Mucosa of rectum (tissue), 2 donors: ENCODE data around the gene TJP3.
A peak's percentile ranks its signal among the peaks of the same experiment; 100 is the strongest.
"Not testable (repeated sequence)": the region's sequence is repeated elsewhere in the genome, so short reads cannot be mapped to it uniquely, and the experiment has no call there.

Experiments used
- H3K27ac ChIP-seq, 2 donors: one replicate each; pipeline ENCODE4 v1.7.0; 2013; ENCODE audit warnings: inconsistent platforms in 2 of 2, low read depth in 2 of 2, low read length in 2 of 2
- H3K27me3 ChIP-seq, 2 donors: one replicate each; pipeline ENCODE4 v1.7.0; 2013; ENCODE audit warnings: low read length in 2 of 2; ENCODE audit not compliant: control insufficient read depth in 2 of 2, insufficient read depth in 2 of 2
- H3K36me3 ChIP-seq, 2 donors: one replicate each; pipeline ENCODE4 v1.7.0; 2013; ENCODE audit warnings: low read length in 2 of 2; ENCODE audit not compliant: control insufficient read depth in 2 of 2, insufficient read depth in 2 of 2
- H3K4me1 ChIP-seq, 2 donors: one replicate each; pipeline ENCODE4 v1.7.0; 2013; ENCODE audit warnings: low read length in 2 of 2, mild to moderate bottlenecking in 1 of 2; ENCODE audit not compliant: control insufficient read depth in 2 of 2, insufficient read depth in 2 of 2
- H3K4me3 ChIP-seq, 2 donors: one replicate each; pipeline ENCODE4 v1.7.0; 2013; ENCODE audit warnings: low read length in 2 of 2
- H3K9ac ChIP-seq, 2 donors: one replicate each; pipeline ENCODE4 v1.7.0; 2013; ENCODE audit warnings: low read length in 2 of 2, low read depth in 1 of 2, mild to moderate bottlenecking in 1 of 2
- H3K9me3 ChIP-seq, 2 donors: one replicate each; pipeline ENCODE4 v1.7.0; 2013; ENCODE audit warnings: low read length in 2 of 2; ENCODE audit not compliant: control insufficient read depth in 2 of 2
- donor health status: healthy.
- donor health status: Normal muscosa, but diverticular disease.

The TJP3 gene

GRCh38 chr19:3666545-3666856, 41.7 kb upstream of the TJP3 start:
- not testable (repeated sequence) for H3K27ac ChIP-seq, H3K27me3 ChIP-seq, H3K4me3 ChIP-seq, H3K9ac ChIP-seq, H3K9me3 ChIP-seq
- peaks cover 11 to 16% of the 10 kb centered on the region in 2 donors for H3K36me3 ChIP-seq
- peaks cover 13 to 20% of the 10 kb centered on the region in 2 donors for H3K4me1 ChIP-seq

DNA sequence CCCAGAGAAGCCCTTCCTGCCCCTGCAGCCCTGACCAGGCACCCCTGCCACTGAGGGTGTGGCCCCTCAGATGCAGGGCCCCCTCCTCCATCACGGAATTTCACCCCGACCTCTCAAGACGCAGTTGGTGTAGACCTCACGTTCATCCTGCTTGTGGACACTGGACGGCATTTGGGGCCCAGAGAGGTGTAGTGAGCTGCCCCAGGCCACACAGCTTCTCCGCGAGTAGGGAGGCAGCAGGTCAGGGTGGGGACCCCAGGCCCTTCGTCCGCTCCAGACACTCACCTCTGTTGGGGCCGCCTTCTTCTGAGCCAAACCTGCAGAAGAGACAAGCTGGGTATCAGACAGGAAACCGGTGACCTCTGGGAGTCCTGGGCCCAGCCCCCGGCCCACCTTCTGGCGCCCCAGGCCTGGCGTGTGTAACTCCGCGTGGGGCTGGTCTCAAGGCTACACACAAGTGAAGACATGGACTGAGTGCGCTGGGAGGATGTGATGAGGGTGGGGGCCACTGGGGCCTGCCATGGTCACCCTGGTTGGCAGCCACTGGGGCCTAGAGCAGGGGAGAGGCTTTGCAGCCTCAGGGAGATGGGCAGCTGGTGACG, 41.0 kb upstream of the TJP3 start:
- H3K27me3 ChIP-seq: no peaks in the 10 kb centered on the region
- H3K9me3 ChIP-seq: no peaks in the 10 kb centered on the region
- H3K4me1 ChIP-seq: peaks cover 16 to 22% of the 10 kb centered on the region in 2 donors
- H3K9ac ChIP-seq: no peak overlapping the region
- H3K36me3 ChIP-seq: peaks cover 11 to 15% of the 10 kb centered on the region in 2 donors
- H3K4me3 ChIP-seq: no peak overlapping the region
- no peak overlapping the region for H3K27ac ChIP-seq

GRCh38 chr19:3667766-3668165, 40.4 kb upstream of the TJP3 start:
- Histone ChIP-seq H3K27ac (peak overlapping the region in 1 of 2 donors; percentile 16), H3K27me3 (no peaks in the 10 kb centered on the region), H3K9ac (no peak overlapping the region), H3K36me3 (peaks cover 11 to 12% of the 10 kb centered on the region in 2 donors), H3K4me3 (no peak overlapping the region), H3K9me3 (no peaks in the 10 kb centered on the region), H3K4me1 (peaks cover 20 to 22% of the 10 kb centered on the region in 2 donors)

GRCh38 chr19:3668331-3669081, 39.7 kb upstream of the TJP3 start:
- Histone ChIP-seq H3K4me3 (no peak overlapping the region), H3K36me3 (peaks cover 10 to 12% of the 10 kb centered on the region in 2 donors), H3K27me3 (no peaks in the 10 kb centered on the region), H3K27ac (peak overlapping the region; percentile 75 to 83), H3K4me1 (peaks cover 20 to 22% of the 10 kb centered on the region in 2 donors), H3K9ac (no peak overlapping the region), H3K9me3 (no peaks in the 10 kb centered on the region)

DNA sequence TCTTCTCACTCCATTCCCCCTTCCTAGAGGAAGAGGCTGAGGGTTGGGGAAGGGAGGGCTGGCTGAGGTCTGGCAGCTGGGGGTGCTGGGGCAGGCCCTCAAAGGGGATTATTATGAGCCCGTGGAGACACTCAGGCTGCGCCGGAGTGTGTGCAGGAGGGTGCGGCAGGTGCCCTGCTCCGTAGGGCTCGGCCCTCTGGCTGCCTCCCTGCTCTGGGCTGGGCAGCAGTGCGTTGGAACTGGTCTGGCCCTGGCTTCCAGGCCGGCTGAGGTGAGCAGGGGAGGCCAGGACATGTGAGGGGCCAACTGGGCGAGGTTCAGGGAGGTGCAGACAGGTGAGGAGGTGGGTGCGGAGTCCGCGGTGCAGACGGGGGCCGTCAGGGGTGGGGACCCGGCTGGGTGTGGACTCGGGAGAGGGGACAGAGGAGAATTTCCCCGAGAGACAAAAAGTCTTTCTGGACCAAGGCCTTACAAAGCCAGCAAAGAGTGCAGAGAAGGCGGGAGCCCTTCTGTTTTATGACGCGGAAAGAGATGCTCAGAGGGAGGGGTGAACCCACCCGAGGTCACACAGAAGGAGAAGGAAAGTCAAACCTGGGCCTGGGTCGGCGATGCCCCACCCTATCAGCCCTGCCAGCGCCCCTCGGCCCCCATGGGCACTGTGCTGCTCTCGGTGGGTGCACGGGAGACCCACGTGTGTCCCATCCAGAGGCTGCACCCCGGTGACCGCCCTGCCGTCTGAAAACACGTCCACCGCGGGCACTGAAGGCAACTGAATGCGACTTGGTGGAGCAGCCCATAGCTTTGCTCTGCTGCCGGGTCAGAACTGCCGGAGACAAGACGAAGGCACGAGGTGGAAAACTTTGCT, 38.9 kb upstream of the TJP3 start:
- Histone ChIP-seq H3K9ac (peak overlapping the region in 1 of 2 donors; percentile 43), H3K4me3 (no peak overlapping the region), H3K27me3 (no peaks in the 10 kb centered on the region), H3K9me3 (no peaks in the 10 kb centered on the region), H3K4me1 (peaks cover 20 to 22% of the 10 kb centered on the region in 2 donors), H3K27ac (peak overlapping the region; percentile 75 to 83), H3K36me3 (peaks cover 5 to 6% of the 10 kb centered on the region in 2 donors)

DNA sequence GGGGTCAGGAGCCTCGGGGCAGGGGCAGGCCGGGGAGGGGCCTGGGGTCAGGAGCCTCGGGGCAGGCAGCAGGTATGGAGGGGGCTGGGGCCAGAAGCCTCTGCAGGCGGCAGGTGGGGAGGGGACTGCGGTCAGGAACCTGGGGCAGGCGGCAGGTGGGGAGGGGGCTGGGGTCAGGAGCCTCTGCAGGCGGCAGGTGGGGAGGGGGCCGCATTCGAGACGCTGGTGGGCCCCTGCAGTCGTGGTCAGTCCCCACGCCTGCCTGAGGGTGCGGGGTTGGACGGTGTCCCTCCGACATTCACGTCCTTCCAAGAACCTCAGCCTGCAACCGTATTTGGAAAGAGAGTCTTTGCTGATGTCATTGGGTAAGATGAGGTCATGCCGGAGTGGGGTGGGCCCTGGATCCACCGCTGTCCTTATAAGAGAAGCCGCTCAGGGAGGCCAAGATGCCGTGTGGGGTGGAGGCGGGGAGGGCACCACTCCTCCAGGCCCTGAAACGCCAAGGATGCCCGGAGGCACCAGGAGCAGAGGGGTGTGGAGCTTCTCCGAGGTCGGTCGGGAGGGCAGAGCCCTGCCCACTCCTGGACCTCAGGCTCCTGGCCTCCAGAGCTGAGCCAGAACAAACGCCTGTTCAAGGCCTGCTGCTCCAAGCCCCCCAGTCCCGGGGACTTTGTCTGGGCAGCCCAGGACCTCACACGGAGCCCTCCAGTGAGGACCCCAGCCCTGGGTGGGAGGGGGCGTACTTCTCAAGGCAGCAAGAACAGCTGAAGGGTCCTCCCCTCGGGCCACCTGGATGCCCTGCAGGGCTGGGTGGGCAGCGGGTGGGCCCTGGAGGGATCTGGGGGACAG, 38.0 kb upstream of the TJP3 start:
- H3K27me3 ChIP-seq: no peaks in the 10 kb centered on the region
- H3K9me3 ChIP-seq: no peaks in the 10 kb centered on the region
- peaks cover 20 to 22% of the 10 kb centered on the region in 2 donors for H3K4me1 ChIP-seq
- peak overlapping the region; percentile 34 to 57 for H3K9ac ChIP-seq
- peak overlapping the region in 1 of 2 donors; percentile 31 for H3K4me3 ChIP-seq
- peaks cover 3 to 5% of the 10 kb centered on the region in 2 donors for H3K36me3 ChIP-seq
- peak overlapping the region; percentile 77 to 87 for H3K27ac ChIP-seq

DNA sequence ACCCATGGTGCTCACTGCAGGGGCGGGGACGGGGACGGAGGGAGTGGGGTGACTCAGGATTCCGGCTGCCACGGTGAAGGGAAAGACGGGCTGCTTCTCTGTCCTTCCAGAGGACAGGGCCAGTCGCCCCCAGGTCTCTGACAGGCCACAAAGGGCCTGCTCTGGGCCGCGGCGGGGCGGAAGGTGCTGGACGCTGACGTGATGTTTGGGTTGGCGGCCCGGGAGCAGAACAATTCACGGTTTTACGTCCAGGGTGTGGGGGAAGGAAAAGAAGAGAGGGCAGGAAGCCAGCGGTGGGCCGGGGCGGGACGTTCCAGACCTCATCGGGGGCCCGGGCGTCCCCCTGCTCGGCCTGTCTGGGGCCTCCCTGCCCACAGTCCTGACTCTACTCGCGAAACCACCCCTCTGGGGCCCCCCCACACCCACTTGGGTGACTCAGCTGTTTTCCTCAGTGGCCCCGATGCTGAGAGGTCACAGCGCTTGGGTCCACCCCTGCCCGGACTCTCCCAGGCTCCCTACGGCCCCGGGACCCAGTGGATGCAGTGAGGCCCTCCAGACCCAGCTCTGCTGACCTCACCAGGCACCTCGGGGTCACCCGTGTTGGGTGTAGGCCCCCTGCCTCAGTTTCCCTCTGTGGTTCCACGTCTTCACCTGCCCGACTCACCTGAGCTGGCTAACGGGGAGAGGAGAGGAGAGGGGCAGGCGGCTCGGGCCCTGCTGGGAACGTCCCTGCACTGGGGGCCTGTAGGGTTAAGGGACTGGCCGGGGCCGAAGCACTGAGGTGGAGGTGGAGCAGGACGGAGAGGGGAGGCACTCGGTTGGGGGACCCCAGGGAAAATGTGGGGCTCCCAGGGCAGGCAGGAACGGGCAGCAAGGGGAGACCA, 37.1 kb upstream of the TJP3 start:
- Histone ChIP-seq H3K9ac (peak overlapping the region; percentile 32 to 57), H3K4me1 (peaks cover 15 to 22% of the 10 kb centered on the region in 2 donors), H3K9me3 (no peaks in the 10 kb centered on the region), H3K27ac (peak overlapping the region; percentile 77 to 87), H3K4me3 (peak overlapping the region in 1 of 2 donors; percentile 31), H3K27me3 (no peaks in the 10 kb centered on the region), H3K36me3 (peaks cover 3 to 5% of the 10 kb centered on the region in 2 donors)

DNA sequence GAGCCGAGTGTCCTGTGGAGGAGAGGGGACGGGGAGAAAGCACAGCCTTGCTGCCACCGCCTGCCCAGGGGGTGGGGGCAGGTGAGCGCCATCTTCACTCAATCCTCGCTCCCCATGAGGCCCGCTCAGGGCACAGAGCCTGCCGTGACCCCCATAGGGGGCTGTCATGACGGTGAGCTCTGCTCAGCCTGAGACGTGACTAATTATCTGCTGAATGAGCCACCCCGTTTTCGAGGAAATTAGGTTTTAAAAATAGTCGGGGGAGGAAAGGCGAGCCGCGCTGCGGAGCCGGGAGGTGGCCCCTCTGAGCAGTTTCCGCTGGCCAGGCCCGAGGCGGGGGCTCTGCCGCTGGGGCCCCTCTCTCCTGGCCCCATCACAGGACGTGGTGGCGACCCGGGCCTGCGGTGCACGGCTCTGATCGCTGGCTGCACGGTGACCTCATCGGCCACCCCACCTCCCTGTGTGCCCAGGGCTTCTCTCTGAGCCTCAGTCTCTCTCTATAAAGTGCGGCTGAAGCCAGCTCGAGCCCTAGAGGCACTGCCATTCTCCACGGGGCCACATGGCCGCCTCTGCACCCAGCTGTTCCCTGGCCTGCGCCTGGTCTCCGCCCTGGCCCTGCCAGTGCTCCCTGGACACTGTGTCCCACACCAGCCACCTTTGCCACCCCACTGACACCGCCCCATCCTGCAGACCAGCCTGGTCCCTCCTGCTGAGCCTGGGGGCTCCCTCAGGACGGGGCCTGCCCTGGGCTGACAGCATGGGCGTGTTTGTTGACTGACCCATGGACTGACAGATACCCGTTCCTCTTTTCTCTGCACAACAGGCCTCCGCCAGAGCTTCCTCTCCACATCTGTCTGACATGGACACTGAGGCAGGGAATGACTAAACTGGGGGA, 36.3 kb upstream of the TJP3 start:
- Histone ChIP-seq H3K36me3 (no peaks in the 10 kb centered on the region), H3K4me1 (peaks cover 15 to 22% of the 10 kb centered on the region in 2 donors), H3K27ac (peak overlapping the region; percentile 77 to 87), H3K4me3 (no peak overlapping the region), H3K9ac (peak overlapping the region in 1 of 2 donors; percentile 57), H3K27me3 (no peaks in the 10 kb centered on the region), H3K9me3 (no peaks in the 10 kb centered on the region)
